ENCODE measurements around the gene MSANTD2.

DNA sequence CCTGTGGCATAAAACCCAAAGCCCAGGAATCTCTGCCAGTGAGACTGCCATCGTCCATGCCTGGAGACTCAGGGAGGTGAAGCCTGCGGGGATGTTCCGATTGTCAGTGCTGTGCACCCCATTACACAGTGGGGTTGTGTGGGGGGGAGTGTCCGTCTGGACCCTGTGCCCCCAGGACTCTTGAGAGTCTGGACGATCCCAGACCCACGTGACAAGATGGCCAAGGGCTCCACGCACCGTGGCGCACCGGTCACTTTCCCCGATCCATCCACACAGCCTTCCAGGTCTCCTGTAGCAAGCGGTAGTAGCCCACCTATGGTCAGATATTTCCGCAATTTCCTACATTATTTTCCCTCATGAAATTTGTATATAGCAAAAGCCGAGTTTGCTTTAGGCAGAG lies 81.4 kb downstream of the MSANTD2 start:
- TF ChIP-seq ZNF780A (CRISPR knock-in tag; IDR thresholded peaks at IDR 0.05): no peak
- TF ChIP-seq CEBPB (tag; IDR thresholded peaks at IDR 0.05): no peak
- TF ChIP-seq RAD51 (IDR thresholded peaks at IDR 0.05; ENCODE audit: borderline replicate concordance, low read depth): no peak
- TF ChIP-seq, protein P1, sequence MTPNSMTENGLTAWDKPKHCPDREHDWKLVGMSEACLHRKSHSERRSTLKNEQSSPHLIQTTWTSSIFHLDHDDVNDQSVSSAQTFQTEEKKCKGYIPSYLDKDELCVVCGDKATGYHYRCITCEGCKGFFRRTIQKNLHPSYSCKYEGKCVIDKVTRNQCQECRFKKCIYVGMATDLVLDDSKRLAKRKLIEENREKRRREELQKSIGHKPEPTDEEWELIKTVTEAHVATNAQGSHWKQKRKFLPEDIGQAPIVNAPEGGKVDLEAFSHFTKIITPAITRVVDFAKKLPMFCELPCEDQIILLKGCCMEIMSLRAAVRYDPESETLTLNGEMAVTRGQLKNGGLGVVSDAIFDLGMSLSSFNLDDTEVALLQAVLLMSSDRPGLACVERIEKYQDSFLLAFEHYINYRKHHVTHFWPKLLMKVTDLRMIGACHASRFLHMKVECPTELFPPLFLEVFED (CRISPR knock-in tag; conservative IDR thresholded peaks at IDR 0.05): no peak
- no peak for TF ChIP-seq FOS (IDR thresholded peaks at IDR 0.05; ENCODE audit: extremely low read depth, insufficient read length)
- no peak for TF ChIP-seq SREBF1 (IDR thresholded peaks at IDR 0.05; ENCODE audit: borderline replicate concordance, low read depth, low read length)
- TF ChIP-seq, protein P2, sequence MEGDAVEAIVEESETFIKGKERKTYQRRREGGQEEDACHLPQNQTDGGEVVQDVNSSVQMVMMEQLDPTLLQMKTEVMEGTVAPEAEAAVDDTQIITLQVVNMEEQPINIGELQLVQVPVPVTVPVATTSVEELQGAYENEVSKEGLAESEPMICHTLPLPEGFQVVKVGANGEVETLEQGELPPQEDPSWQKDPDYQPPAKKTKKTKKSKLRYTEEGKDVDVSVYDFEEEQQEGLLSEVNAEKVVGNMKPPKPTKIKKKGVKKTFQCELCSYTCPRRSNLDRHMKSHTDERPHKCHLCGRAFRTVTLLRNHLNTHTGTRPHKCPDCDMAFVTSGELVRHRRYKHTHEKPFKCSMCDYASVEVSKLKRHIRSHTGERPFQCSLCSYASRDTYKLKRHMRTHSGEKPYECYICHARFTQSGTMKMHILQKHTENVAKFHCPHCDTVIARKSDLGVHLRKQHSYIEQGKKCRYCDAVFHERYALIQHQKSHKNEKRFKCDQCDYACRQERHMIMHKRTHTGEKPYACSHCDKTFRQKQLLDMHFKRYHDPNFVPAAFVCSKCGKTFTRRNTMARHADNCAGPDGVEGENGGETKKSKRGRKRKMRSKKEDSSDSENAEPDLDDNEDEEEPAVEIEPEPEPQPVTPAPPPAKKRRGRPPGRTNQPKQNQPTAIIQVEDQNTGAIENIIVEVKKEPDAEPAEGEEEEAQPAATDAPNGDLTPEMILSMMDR (IDR thresholded peaks at IDR 0.05 in 2 of 3, conservative IDR thresholded peaks at IDR 0.05 in 1 of 3; ENCODE audit: insufficient read depth in 2 of 3, low read depth in 1 of 3, low read length in 3 of 3): no peak
- TF ChIP-seq, protein P3, sequence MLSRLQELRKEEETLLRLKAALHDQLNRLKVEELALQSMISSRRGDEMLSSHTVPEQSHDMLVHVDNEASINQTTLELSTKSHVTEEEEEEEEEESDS (CRISPR knock-in tag; IDR thresholded peaks at IDR 0.05): no peak
- no peak for TF ChIP-seq PHF21A (IDR thresholded peaks at IDR 0.05; ENCODE audit: borderline replicate concordance, low read depth)
- TF ChIP-seq SIX5 (IDR thresholded peaks at IDR 0.05; ENCODE audit: borderline replicate concordance in 1 of 2, insufficient read depth in 1 of 2, low read depth in 1 of 2, low read length in 2 of 2): no peak
